ENCODE measurements around the gene PRR20G. TPM values are rescaled to one million over a fixed set of nuclear protein-coding genes. Genes with fewer than 3 reads are reported as not detected.

The PRR20G gene
- total RNA-seq, 1 donor from 2014 or later, result not detected

DNA sequence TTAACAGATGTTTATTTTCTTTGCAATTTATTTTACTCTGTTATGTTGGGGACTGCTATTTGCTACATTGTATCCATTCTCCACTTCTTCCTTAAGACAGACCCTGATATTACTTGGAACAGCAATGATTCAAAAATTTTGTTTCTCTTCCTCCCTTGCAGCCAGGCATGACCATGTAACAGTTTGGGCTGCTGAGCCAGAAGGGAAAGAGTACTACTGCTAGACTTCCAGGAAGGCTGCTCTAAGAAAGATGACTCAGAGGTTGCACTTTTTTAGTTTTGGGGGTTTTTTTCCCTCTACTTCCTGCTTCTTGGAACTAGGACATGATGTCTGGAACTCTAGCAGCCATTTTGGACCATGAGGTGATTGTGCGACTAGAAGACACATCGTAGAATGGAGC lies 10.3 kb downstream of the PRR20G start:
- no peak for DNase-seq (ENCODE audit: low spot score, unreplicated experiment)
- Mint-ChIP-seq H3K36me3 (ENCODE audit: insufficient read depth) (no peaks in the 10 kb centered on the region), H3K4me1 (ENCODE audit: low read depth) (no peaks in the 10 kb centered on the region), H3K4me3 (ENCODE audit: low read depth) (no peak overlapping the region), H3K27me3 (peaks cover 21% of the 10 kb centered on the region), H3K9me3 (ENCODE audit: low read depth) (peaks cover 11% of the 10 kb centered on the region), H3K27ac (no peak overlapping the region)
- TF ChIP-seq, protein P1, sequence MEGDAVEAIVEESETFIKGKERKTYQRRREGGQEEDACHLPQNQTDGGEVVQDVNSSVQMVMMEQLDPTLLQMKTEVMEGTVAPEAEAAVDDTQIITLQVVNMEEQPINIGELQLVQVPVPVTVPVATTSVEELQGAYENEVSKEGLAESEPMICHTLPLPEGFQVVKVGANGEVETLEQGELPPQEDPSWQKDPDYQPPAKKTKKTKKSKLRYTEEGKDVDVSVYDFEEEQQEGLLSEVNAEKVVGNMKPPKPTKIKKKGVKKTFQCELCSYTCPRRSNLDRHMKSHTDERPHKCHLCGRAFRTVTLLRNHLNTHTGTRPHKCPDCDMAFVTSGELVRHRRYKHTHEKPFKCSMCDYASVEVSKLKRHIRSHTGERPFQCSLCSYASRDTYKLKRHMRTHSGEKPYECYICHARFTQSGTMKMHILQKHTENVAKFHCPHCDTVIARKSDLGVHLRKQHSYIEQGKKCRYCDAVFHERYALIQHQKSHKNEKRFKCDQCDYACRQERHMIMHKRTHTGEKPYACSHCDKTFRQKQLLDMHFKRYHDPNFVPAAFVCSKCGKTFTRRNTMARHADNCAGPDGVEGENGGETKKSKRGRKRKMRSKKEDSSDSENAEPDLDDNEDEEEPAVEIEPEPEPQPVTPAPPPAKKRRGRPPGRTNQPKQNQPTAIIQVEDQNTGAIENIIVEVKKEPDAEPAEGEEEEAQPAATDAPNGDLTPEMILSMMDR (IDR thresholded peaks at IDR 0.05; ENCODE audit: unreplicated experiment), result no peak

DNA sequence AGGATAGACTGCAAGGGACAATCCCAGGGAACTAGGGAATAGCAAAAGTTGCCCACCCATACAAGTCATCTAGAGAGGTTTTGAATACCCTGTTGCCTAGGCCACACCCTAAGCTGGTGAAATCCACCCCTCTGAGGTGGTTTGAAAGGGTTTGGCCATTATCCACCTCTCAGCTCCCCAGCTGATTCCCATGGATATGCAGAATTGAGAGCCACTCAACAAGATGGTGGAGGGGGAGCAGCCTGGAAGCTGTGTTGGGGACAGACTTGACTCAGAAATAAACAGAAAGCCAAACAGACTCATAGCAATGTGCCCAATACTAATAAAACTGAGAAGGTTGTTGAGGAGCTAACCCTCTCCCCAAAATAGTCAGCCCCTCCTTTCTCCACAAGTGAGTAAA lies 10.9 kb downstream of the PRR20G start:
- TF ChIP-seq, protein P1 (IDR thresholded peaks at IDR 0.05; ENCODE audit: unreplicated experiment), result no peak
- Mint-ChIP-seq H3K27ac (no peak overlapping the region), H3K27me3 (peaks cover 18% of the 10 kb centered on the region), H3K4me1 (ENCODE audit: low read depth) (no peaks in the 10 kb centered on the region), H3K4me3 (ENCODE audit: low read depth) (no peak overlapping the region), H3K9me3 (ENCODE audit: low read depth) (peaks cover 11% of the 10 kb centered on the region), H3K36me3 (ENCODE audit: insufficient read depth) (no peaks in the 10 kb centered on the region)
- no peak for DNase-seq (ENCODE audit: low spot score, unreplicated experiment)

DNA sequence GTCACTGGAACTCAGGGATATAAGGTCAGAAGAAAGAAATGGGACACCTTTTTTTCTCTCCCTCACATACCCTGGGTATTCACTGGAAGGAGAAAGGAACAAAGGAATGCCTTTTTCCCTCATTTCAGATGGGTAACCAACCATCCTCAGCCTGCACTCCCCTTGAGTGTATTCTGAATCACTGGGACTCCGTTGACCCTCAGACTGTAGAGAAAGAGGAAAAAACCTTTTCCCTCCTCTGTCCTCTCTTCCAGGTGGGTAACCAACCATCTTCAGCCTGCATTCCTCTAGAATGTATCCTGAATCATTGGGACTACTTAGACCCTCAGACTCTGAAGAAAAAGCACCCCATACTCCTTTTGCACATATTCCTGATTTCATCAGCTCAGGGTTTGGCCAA lies 11.4 kb downstream of the PRR20G start:
- H3K36me3 Mint-ChIP-seq (ENCODE audit: insufficient read depth), result no peaks in the 10 kb centered on the region
- H3K9me3 Mint-ChIP-seq (ENCODE audit: low read depth), result peaks cover 11% of the 10 kb centered on the region
- H3K27ac Mint-ChIP-seq, result no peak overlapping the region
- no peaks in the 10 kb centered on the region for H3K4me1 Mint-ChIP-seq (ENCODE audit: low read depth)
- H3K4me3 Mint-ChIP-seq (ENCODE audit: low read depth), result no peak overlapping the region
- peaks cover 13% of the 10 kb centered on the region for H3K27me3 Mint-ChIP-seq
- no peak for DNase-seq (ENCODE audit: low spot score, unreplicated experiment)
- TF ChIP-seq, protein P1 (IDR thresholded peaks at IDR 0.05; ENCODE audit: unreplicated experiment), result no peak

DNA sequence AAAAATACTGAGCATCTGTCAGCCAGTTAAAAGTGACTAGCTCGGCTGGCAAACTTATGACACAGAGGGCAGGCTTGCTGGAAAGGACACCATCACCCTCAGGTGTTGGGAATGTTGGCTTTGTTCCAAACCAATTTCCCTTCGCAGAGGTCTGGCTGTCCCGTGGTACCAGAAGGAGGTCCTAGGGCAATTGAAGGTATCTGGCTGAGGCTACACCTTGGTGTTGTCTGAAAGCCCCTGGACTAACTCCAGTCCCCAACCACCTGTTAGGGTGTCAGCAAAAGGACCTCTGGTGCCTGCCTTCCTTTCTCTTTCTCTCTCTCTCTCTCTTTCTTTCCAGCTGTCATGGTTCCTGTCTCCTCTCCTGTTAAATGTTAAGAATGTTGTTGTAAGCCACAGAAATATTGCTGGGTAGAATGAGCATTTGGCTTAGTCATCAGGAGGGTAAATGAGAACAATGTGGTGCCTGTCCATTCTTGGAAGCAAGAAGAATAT lies 12.5 kb downstream of the PRR20G start:
- peaks cover 13% of the 10 kb centered on the region for H3K27me3 Mint-ChIP-seq
- TF ChIP-seq, protein P1 (IDR thresholded peaks at IDR 0.05; ENCODE audit: unreplicated experiment), result no peak
- DNase-seq (ENCODE audit: low spot score, unreplicated experiment), result no peak
- H3K4me3 Mint-ChIP-seq (ENCODE audit: low read depth), result no peak overlapping the region
- peaks cover 11% of the 10 kb centered on the region for H3K9me3 Mint-ChIP-seq (ENCODE audit: low read depth)
- H3K4me1 Mint-ChIP-seq (ENCODE audit: low read depth), result no peaks in the 10 kb centered on the region
- no peak overlapping the region for H3K27ac Mint-ChIP-seq
- no peaks in the 10 kb centered on the region for H3K36me3 Mint-ChIP-seq (ENCODE audit: insufficient read depth)

DNA sequence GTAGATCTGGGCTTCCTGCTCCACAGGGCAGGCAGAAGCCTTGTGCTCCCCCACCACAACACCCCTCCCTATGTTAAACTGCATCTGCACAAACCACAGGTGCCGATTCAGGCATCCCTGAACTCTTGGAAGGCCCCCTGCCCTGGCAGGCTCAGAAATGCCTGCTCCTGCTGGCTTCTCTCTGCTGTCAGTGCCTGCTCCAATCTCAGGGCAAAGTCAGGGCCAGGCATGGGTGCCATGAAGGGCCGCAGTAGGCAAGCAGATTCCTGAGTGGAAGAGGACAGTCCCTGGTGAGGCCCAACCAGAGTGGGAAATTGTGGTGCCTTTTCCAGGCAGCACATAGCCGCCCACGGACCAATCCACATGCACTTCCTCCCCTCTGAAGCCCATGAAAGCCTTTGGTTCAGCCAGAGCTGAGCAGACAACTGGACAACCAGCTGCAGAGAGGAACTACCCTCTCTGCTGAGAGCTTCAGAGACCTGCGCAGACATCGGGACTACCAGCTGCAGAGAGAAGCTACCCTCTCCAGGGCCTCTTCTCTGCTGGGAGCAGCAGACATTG lies 13.6 kb downstream of the PRR20G start:
- H3K9me3 Mint-ChIP-seq (ENCODE audit: low read depth), result peaks cover 19% of the 10 kb centered on the region
- no peak overlapping the region for H3K27ac Mint-ChIP-seq

More for the DNA sequence above, 13.6 kb downstream of the PRR20G start:
- Mint-ChIP-seq H3K27me3 (peaks cover 13% of the 10 kb centered on the region), H3K4me1 (ENCODE audit: low read depth) (no peaks in the 10 kb centered on the region), H3K36me3 (ENCODE audit: insufficient read depth) (no peaks in the 10 kb centered on the region), H3K4me3 (ENCODE audit: low read depth) (no peak overlapping the region)
- no peak for DNase-seq (ENCODE audit: low spot score, unreplicated experiment)
- TF ChIP-seq, protein P1 (IDR thresholded peaks at IDR 0.05; ENCODE audit: unreplicated experiment), result no peak

All from progenitor cell of endocrine pancreas (in vitro differentiated cells).